HG03025 (cell line): ENCODE measurements around the gene SH3GL2.

Experiments used
- ATAC-seq: cut with Tn5 transposase; IDR thresholded peaks from one replicate; pipeline ENCODE4 v1.9.1; 2021; ENCODE audit warnings: mild to moderate bottlenecking, moderate library complexity; ENCODE audit not compliant: unreplicated experiment, low FRiP score

SH3GL2 gene

GRCh38 chr9:17800418-17800817 lies 221.6 kb downstream of the SH3GL2 start:
- ATAC-seq, result no peak

- no peak for ATAC-seq
These were observed 223.5 kb downstream of the SH3GL2 start for GRCh38 chr9:17802249-17802857.

- ATAC-seq, result no peak
These were observed 228.9 kb downstream of the SH3GL2 start for GRCh38 chr9:17807613-17808282.

- no peak for ATAC-seq
These were observed 231.5 kb downstream of the SH3GL2 start for GRCh38 chr9:17810317-17810716.

GRCh38 chr9:17810728-17811571 lies 232.1 kb downstream of the SH3GL2 start:
- peak; percentile 66 for ATAC-seq

- no peak for ATAC-seq
These were observed 234.9 kb downstream of the SH3GL2 start for GRCh38 chr9:17813798-17814197.

- no peak for ATAC-seq
These were observed 237.7 kb downstream of the SH3GL2 start for GRCh38 chr9:17816431-17817027.

GRCh38 chr9:17824191-17824590 lies 245.3 kb downstream of the SH3GL2 start:
- ATAC-seq, result no peak

- no peak for ATAC-seq
These were observed 245.9 kb downstream of the SH3GL2 start for GRCh38 chr9:17824616-17825264.

GRCh38 chr9:17825265-17825659 lies 246.4 kb downstream of the SH3GL2 start:
- no peak for ATAC-seq

- ATAC-seq, result no peak
These were observed 250.2 kb downstream of the SH3GL2 start for GRCh38 chr9:17829064-17829463.

GRCh38 chr9:17829812-17830385 lies 251.0 kb downstream of the SH3GL2 start:
- no peak for ATAC-seq

GRCh38 chr9:17832812-17833211 lies 253.9 kb downstream of the SH3GL2 start:
- no peak for ATAC-seq

GRCh38 chr9:17833846-17834245 lies 255.0 kb downstream of the SH3GL2 start:
- no peak for ATAC-seq

GRCh38 chr9:17837965-17838364 lies 259.1 kb downstream of the SH3GL2 start:
- no peak for ATAC-seq

- ATAC-seq, result no peak
These were observed 260.9 kb downstream of the SH3GL2 start for GRCh38 chr9:17839776-17840175.

GRCh38 chr9:17843236-17843635 lies 264.4 kb downstream of the SH3GL2 start:
- no peak for ATAC-seq
